H1 (cell line): ENCODE measurements around the gene HNRNPA3. TPM values are rescaled to one million over a fixed set of nuclear protein-coding genes. Genes with fewer than 3 reads are reported as not detected.

Source experiments
- CTCF ChIA-PET: fragments of 300-600 bp; sonication (Branson Sonifier 250); formaldehyde crosslinking; loops from one replicate; lab custom pipeline; 2021; ENCODE audit not compliant: partially characterized antibody; lab: Charles Lee
- POLR2A ChIA-PET: fragments of 300-600 bp; sonication (Branson Sonifier 250); formaldehyde crosslinking; loops from one replicate; lab custom pipeline; 2021; ENCODE audit warnings: inconsistent platforms; ENCODE audit not compliant: partially characterized antibody; lab: Charles Lee
- DNase-seq, 2 experiments: peaks; one replicate each; pipeline versions ENCODE4 v3.0.0 to v3.0.0-alpha.2; 2010 to 2022; ENCODE audit warnings: low spot score in 2 of 2, low read depth in 1 of 2, mixed read lengths in 1 of 2
- FAIRE-seq: peaks from 2 replicates; lab custom pipeline; 2011; peaks lifted over from hg19 to GRCh38; lab: Jason Lieb, UNC
- H2AFZ ChIP-seq: 2 replicates; pipeline ENCODE4 v1.8.1; 2012; ENCODE audit warnings: low read length, inconsistent platforms
- H2AK5ac ChIP-seq: 2 replicates; pipeline ENCODE4 v1.6.1; 2013; ENCODE audit warnings: low read depth, low read length
- H2BK120ac ChIP-seq: replicated peaks from 2 replicates; pipeline ENCODE3; 2013; ENCODE audit warnings: low read depth, low read length, inconsistent platforms
- H2BK12ac ChIP-seq: 2 replicates; pipeline ENCODE4 v1.6.1; 2013; ENCODE audit warnings: low read depth, low read length
- H2BK15ac ChIP-seq: 2 replicates; pipeline ENCODE4 v1.6.1; 2013; ENCODE audit warnings: low read length
- H2BK20ac ChIP-seq: 2 replicates; pipeline ENCODE4 v1.6.1; 2013; ENCODE audit warnings: low read length
- H2BK5ac ChIP-seq: 2 replicates; pipeline ENCODE4 v1.6.1; 2013; ENCODE audit warnings: low read depth, low read length
- H3K14ac ChIP-seq: 2 replicates; pipeline ENCODE4 v1.6.1; 2013; ENCODE audit warnings: inconsistent platforms; ENCODE audit not compliant: insufficient read length
- H3K18ac ChIP-seq: 2 replicates; pipeline ENCODE4 v1.6.1; 2013; ENCODE audit warnings: low read length; ENCODE audit errors: extremely low read depth
- H3K23ac ChIP-seq: 2 replicates; pipeline ENCODE4 v1.6.1; 2013; ENCODE audit warnings: inconsistent platforms; ENCODE audit not compliant: insufficient read length
- H3K23me2 ChIP-seq: 2 replicates; pipeline ENCODE4 v1.6.1; 2013; ENCODE audit warnings: low read depth, low read length
- H3K27ac ChIP-seq: 2 replicates; pipeline ENCODE4 v1.6.1; 2011; ENCODE audit warnings: low read depth, low read length, inconsistent platforms
- H3K27me3 ChIP-seq, 4 experiments: replicated peaks in 1 of 4; 1 replicate in 1 of 4; 2 replicates in 3 of 4; pipeline versions ENCODE4 v1.6.1 to v1.8.1; 2011 to 2013; ENCODE audit warnings: low read length in 3 of 4, mild to moderate bottlenecking in 3 of 4, inconsistent platforms in 2 of 4, mixed read lengths in 2 of 4, moderate library complexity in 1 of 4; ENCODE audit not compliant: control insufficient read depth in 3 of 4, insufficient read depth in 3 of 4; ENCODE audit errors: extremely low read depth in 1 of 4
- H3K36me3 ChIP-seq, 4 experiments: 2 replicates each; pipeline versions ENCODE4 v1.6.1 to v1.8.1; 2011 to 2013; ENCODE audit warnings: mild to moderate bottlenecking in 4 of 4, low read length in 3 of 4, moderate library complexity in 2 of 4, control low read depth in 1 of 4, inconsistent platforms in 1 of 4; ENCODE audit not compliant: insufficient read depth in 4 of 4, control insufficient read depth in 2 of 4
- H3K4ac ChIP-seq: replicated peaks from 2 replicates; pipeline ENCODE3; 2013; ENCODE audit warnings: low read length, low read depth, mixed read lengths, inconsistent platforms; ENCODE audit not compliant: insufficient read length
- H3K4me1 ChIP-seq, 4 experiments: replicated peaks in 1 of 4; 1 replicate in 1 of 4; 2 replicates in 3 of 4; pipeline versions ENCODE4 v1.6.1 to v1.8.1; 2011 to 2013; ENCODE audit warnings: low read length in 3 of 4, inconsistent platforms in 2 of 4, mixed read lengths in 1 of 4; ENCODE audit not compliant: insufficient read depth in 4 of 4, control insufficient read depth in 3 of 4
- H3K4me2 ChIP-seq, 2 experiments: 2 replicates each; pipeline versions ENCODE4 v1.6.1 to v1.8.1; 2011 to 2013; ENCODE audit warnings: low read depth in 2 of 2, low read length in 2 of 2, control low read depth in 1 of 2, inconsistent platforms in 1 of 2, mild to moderate bottlenecking in 1 of 2; ENCODE audit not compliant: insufficient read depth in 1 of 2
- H3K4me3 ChIP-seq, 4 experiments: fragments of 200-600, 300-600 bp in 1 of 4; sonication (generic), shearing (Covaris generic), sonication (Bioruptor Twin) in 1 of 4; 2 replicates each; pipeline versions ENCODE4 v1.5.1 to v1.8.1; 2011 to 2016; ENCODE audit warnings: low read length in 4 of 4, low read depth in 3 of 4, control low read depth in 2 of 4, inconsistent platforms in 2 of 4, mild to moderate bottlenecking in 2 of 4, mixed read lengths in 1 of 4, moderate library complexity in 1 of 4; ENCODE audit not compliant: insufficient read depth in 2 of 4; ENCODE audit errors: extremely low read depth in 1 of 4
- H3K56ac ChIP-seq: replicated peaks from 2 replicates; pipeline ENCODE3; 2013; ENCODE audit warnings: low read depth, mild to moderate bottlenecking, mixed read lengths, low read length, inconsistent platforms; ENCODE audit not compliant: insufficient read length
- H3K79me1 ChIP-seq: 2 replicates; pipeline ENCODE4 v1.6.1; 2013; ENCODE audit warnings: low read depth, low read length, control low read depth
- H3K79me2 ChIP-seq, 2 experiments: 2 replicates each; pipeline versions ENCODE4 v1.6.1 to v1.8.1; 2012 to 2013; ENCODE audit warnings: low read length in 2 of 2, mild to moderate bottlenecking in 2 of 2, inconsistent platforms in 1 of 2; ENCODE audit not compliant: insufficient read depth in 2 of 2, control insufficient read depth in 1 of 2
- H3K9ac ChIP-seq, 4 experiments: replicated peaks in 1 of 4; 1 replicate in 1 of 4; 2 replicates in 3 of 4; pipeline versions ENCODE4 v1.6.1 to v1.8.1; 2011 to 2013; ENCODE audit warnings: low read depth in 3 of 4, low read length in 3 of 4, control low read depth in 2 of 4, mild to moderate bottlenecking in 2 of 4, moderate library complexity in 2 of 4, inconsistent platforms in 1 of 4; ENCODE audit errors: extremely low read depth in 1 of 4
- H3K9me3 ChIP-seq, 2 experiments: 2 replicates each; pipeline versions ENCODE4 v1.6.1 to v1.8.1; 2012 to 2013; ENCODE audit warnings: mild to moderate bottlenecking in 2 of 2, moderate library complexity in 2 of 2, control low read depth in 1 of 2, inconsistent platforms in 1 of 2, low read depth in 1 of 2, low read length in 1 of 2, mixed read lengths in 1 of 2; ENCODE audit not compliant: insufficient read depth in 2 of 2
- H4K20me1 ChIP-seq, 2 experiments: replicated peaks in 1 of 2; 2 replicates each; pipeline versions ENCODE3 to v1.8.1; 2011 to 2013; ENCODE audit warnings: inconsistent platforms in 2 of 2, low read length in 2 of 2, mild to moderate bottlenecking in 1 of 2; ENCODE audit not compliant: insufficient read depth in 2 of 2, control insufficient read depth in 1 of 2
- H4K5ac ChIP-seq: 2 replicates; pipeline ENCODE4 v1.6.1; 2013; ENCODE audit warnings: low read length, low read depth, mixed read lengths, inconsistent platforms; ENCODE audit not compliant: insufficient read length
- H4K8ac ChIP-seq: 2 replicates; pipeline ENCODE4 v1.8.0; 2013; ENCODE audit warnings: mild to moderate bottlenecking, moderate library complexity, low read length, inconsistent platforms; ENCODE audit not compliant: insufficient read depth; ENCODE audit errors: extremely low read depth
- H4K91ac ChIP-seq: replicated peaks from 2 replicates; pipeline ENCODE3; 2013; ENCODE audit warnings: low read length, mixed read lengths, inconsistent platforms; ENCODE audit not compliant: insufficient read length
- BACH1 ChIP-seq: IDR thresholded peaks from 2 replicates; pipeline ENCODE4 v1.6.1; 2012; ENCODE audit warnings: low read length, improper control_type of control experiment
- CEBPB ChIP-seq: IDR thresholded peaks from 2 replicates; pipeline ENCODE4 v1.6.1; 2012; ENCODE audit warnings: low read depth, low read length
- CHD2 ChIP-seq: IDR thresholded peaks from 2 replicates; pipeline ENCODE4 v1.6.1; 2012; ENCODE audit warnings: low read length, improper control_type of control experiment
- CTBP2 ChIP-seq: IDR thresholded peaks from 2 replicates; pipeline ENCODE4 v1.7.0; 2011; ENCODE audit warnings: borderline replicate concordance, mild to moderate bottlenecking, moderate library complexity, mixed read lengths, low read length; ENCODE audit not compliant: insufficient read depth, insufficient read length
- RFX5 ChIP-seq: IDR thresholded peaks from 2 replicates; pipeline ENCODE4 v1.6.1; 2011; ENCODE audit warnings: low read depth, low read length, improper control_type of control experiment, borderline replicate concordance
- RNF2 ChIP-seq: fragments of 200-900, 300-1000 bp; sonication (generic); IDR thresholded peaks from 2 replicates; pipeline ENCODE4 v1.7.1; 2016; ENCODE audit warnings: borderline replicate concordance, low read depth, mild to moderate bottlenecking, antibody characterized with exemption, low read length; ENCODE audit not compliant: poor library complexity, severe bottlenecking; ENCODE audit errors: missing control alignments
- SIX5 ChIP-seq: IDR thresholded peaks from 2 replicates; pipeline ENCODE4 v1.6.1; 2011; ENCODE audit warnings: mild to moderate bottlenecking, low read depth, low read length
- TBP ChIP-seq: IDR thresholded peaks from 2 replicates; pipeline ENCODE4 v1.6.1; 2011; ENCODE audit warnings: low read depth, low read length, improper control_type of control experiment
- ZNF274 ChIP-seq: IDR thresholded peaks from 2 replicates; pipeline ENCODE4 v1.7.0; 2012; ENCODE audit warnings: low read length, borderline replicate concordance; ENCODE audit errors: extremely low read depth
- WGBS, 2 experiments: shearing (Covaris generic) in 1 of 2; methylation state at CpG; one replicate each; pipeline versions ENCODE4 v1.1.6 to v1.1.7; 2013 to 2015; ENCODE audit warnings: low lambda C conversion rate in 2 of 2, mixed read lengths in 2 of 2, inconsistent platforms in 1 of 2, low coverage in 1 of 2, missing lambda C conversion rate in 1 of 2; ENCODE audit not compliant: insufficient replicate concordance in 2 of 2, insufficient coverage in 1 of 2, insufficient read length in 1 of 2; ENCODE audit errors: extremely low coverage in 1 of 2, missing lambda C conversion rate in 1 of 2; 5-methylcytosine and 5-hydroxymethylcytosine counted together
- polyA plus RNA-seq, 7 experiments: library from polyadenylated mRNA; depleted of rRNA in 3 of 7; stranded (reverse) in 5 of 7; unstranded in 2 of 7; fragments of >200 nt in 5 of 7; fragments of 200-250 nt in 2 of 7; gene quantifications; 1 replicate in 5 of 7; 2 replicates in 1 of 7; 4 replicates in 1 of 7; pipeline versions ENCODE4 v1.2.1 to v1.2.3, GENCODE V29; 2011 to 2013; ENCODE audit warnings: missing spikeins in 2 of 7, mixed read lengths in 2 of 7
- total RNA-seq: library from RNA; stranded (reverse); fragmentation: NEBNext Ultra II Directional; extraction: Animal tissue kit (Norgen Biotek cat#: 25700); gene quantifications from 2 replicates; pipeline ENCODE4 v1.2.1, GENCODE V29; 2021

Gene HNRNPA3
- total and polyA plus RNA-seq, 2 of the 8 experiments (the other 6 are each of a cell fraction or from before 2014, with no cell fraction given): 66.1 to 408 TPM

DNA sequence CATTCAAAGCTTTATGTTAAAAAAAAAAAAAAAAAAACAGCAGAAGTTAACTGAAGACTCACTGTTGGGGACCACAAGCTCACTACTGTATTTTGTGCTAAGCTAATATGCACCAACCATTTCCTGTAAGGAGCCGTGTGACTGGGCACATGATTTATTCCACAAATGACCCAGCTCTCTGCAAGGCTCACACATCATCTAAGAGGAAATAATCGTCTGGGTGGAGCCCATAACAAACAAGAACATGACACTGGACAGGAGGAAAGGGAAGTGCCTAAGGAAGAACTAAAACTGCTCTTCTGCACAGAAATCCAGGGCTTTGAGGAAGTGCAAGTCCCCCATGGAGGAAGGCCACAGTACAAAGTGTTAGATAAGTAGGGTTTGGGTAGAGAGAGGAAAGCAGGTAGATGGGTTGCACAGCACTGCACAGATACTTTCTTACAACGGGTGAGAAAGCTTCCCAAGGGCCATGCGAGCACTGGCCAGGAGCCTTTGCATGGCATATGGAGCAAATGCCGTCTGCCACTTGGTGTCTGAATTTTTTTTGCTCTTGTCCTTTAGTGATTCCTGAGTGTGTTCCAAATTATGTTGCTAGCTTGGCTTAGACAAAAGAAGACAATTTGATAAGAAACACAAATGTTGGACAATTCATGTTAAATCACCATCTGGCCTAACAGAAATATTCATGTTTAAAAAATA, 27.5 kb downstream of the HNRNPA3 start:
- Histone ChIP-seq H4K91ac (no peak overlapping the region), H3K4ac (no peak overlapping the region), H3K79me1 (peaks cover 9% of the 10 kb centered on the region), H3K18ac (no peak overlapping the region), H3K56ac (no peak overlapping the region), H3K9me3 (no peaks in the 10 kb centered on the region), H3K9ac (no peak overlapping the region), H3K4me1 (peaks cover 0 to 2% (median 0%) of the 10 kb centered on the region in 4 experiments; a peak in 3 of 7 replicates), H3K4me3 (no peak overlapping the region), H4K5ac (no peak overlapping the region), H2BK15ac (no peak overlapping the region), H3K14ac (no peak overlapping the region), H3K36me3 (no peaks in the 10 kb centered on the region), H3K79me2 (peaks cover 7 to 91% of the 10 kb centered on the region in 2 experiments), H3K23ac (no peak overlapping the region), H2BK120ac (no peak overlapping the region), H3K23me2 (0 out of 2 replicates have a peak, but pooled peaks cover 1% of the 10 kb centered on the region), H2BK5ac (no peak overlapping the region), H3K4me2 (no peak overlapping the region), H2BK12ac (no peak overlapping the region), H2AFZ (no peak overlapping the region), H4K8ac (no peak overlapping the region), H3K27me3 (no peaks in the 10 kb centered on the region), H4K20me1 (peaks cover 2 to 5% of the 10 kb centered on the region in 2 experiments), H2BK20ac (no peak overlapping the region), H2AK5ac (no peak overlapping the region), H3K27ac (no peak overlapping the region)
- ChIA-PET POLR2A (interaction anchor here (1.2 to 7.1 kb wide), 5 partner anchors 10 to 27 kb away, joined by 3 to 56 read pairs (median 8); no protein-coding TSS in a partner anchor), CTCF (interaction anchor here (0.6 to 5.9 kb wide), 10 partner anchors 9 to 503 kb away, joined by 3 to 41 read pairs (median 3); no protein-coding TSS in a partner anchor)
- WGBS, 2 experiments: 91% methylated on average over 5 of the region's 5 CpGs; no CpG with 5 or more reads in 1 of the 2 experiments
- FAIRE-seq (no peak), DNase-seq (no peak)
- no peak for TF ChIP-seq RNF2
- no peak for TF ChIP-seq CTBP2
- no peak for TF ChIP-seq CHD2
- TF ChIP-seq RFX5: no peak
- no peak for TF ChIP-seq ZNF274
- TF ChIP-seq SIX5: no peak
- TF ChIP-seq BACH1: no peak
- TF ChIP-seq CEBPB: no peak
- no peak for TF ChIP-seq TBP
